Measurements from ENCODE around the gene NAALADL2.
"Not testable (repeated sequence)": the region's sequence is repeated elsewhere in the genome, so short reads cannot be mapped to it uniquely, and the experiment has no call there.

Gene NAALADL2

GRCh38 chr3:175082631-175083030 lies 223.5 kb downstream of the NAALADL2 start:
- no peak for DNase-seq

- DNase-seq, result not testable (repeated sequence)
These were observed 228.0 kb downstream of the NAALADL2 start for GRCh38 chr3:175087128-175087527.

GRCh38 chr3:175088766-175089380 lies 229.7 kb downstream of the NAALADL2 start:
- no peak for DNase-seq

- DNase-seq, result no peak
These were observed 232.4 kb downstream of the NAALADL2 start for GRCh38 chr3:175091426-175092114.

GRCh38 chr3:175093748-175094147 lies 234.6 kb downstream of the NAALADL2 start:
- DNase-seq, result no peak

GRCh38 chr3:175094344-175094743 lies 235.2 kb downstream of the NAALADL2 start:
- DNase-seq, result no peak

- no peak for DNase-seq
These were observed 239.5 kb downstream of the NAALADL2 start for GRCh38 chr3:175098644-175099043.

- DNase-seq, result no peak
These were observed 243.0 kb downstream of the NAALADL2 start for GRCh38 chr3:175102161-175102560.

GRCh38 chr3:175103298-175103697 lies 244.2 kb downstream of the NAALADL2 start:
- no peak for DNase-seq

- no peak for DNase-seq
These were observed 245.9 kb downstream of the NAALADL2 start for GRCh38 chr3:175105066-175105465.

GRCh38 chr3:175107231-175107630 lies 248.1 kb downstream of the NAALADL2 start:
- no peak for DNase-seq

- no peak for DNase-seq
These were observed 248.9 kb downstream of the NAALADL2 start for GRCh38 chr3:175107995-175108394.

GRCh38 chr3:175108613-175109151 lies 249.5 kb downstream of the NAALADL2 start:
- DNase-seq, result no peak

- DNase-seq, result no peak
These were observed 251.9 kb downstream of the NAALADL2 start for GRCh38 chr3:175111036-175111435.

- no peak for DNase-seq
These were observed 259.3 kb downstream of the NAALADL2 start for GRCh38 chr3:175118382-175118941.

- DNase-seq, result no peak
These were observed 262.1 kb downstream of the NAALADL2 start for GRCh38 chr3:175121225-175121624.

GRCh38 chr3:175127075-175127662 lies 268.0 kb downstream of the NAALADL2 start:
- no peak for DNase-seq

- DNase-seq, result no peak
These were observed 270.0 kb downstream of the NAALADL2 start for GRCh38 chr3:175129126-175129525.

- no peak for DNase-seq
These were observed 270.4 kb downstream of the NAALADL2 start for GRCh38 chr3:175129571-175129970.

GRCh38 chr3:175131866-175132265 lies 272.7 kb downstream of the NAALADL2 start:
- not testable (repeated sequence) for DNase-seq

GRCh38 chr3:175132706-175133105 lies 273.6 kb downstream of the NAALADL2 start:
- not testable (repeated sequence) for DNase-seq

GRCh38 chr3:175144368-175144767 lies 285.2 kb downstream of the NAALADL2 start:
- no peak for DNase-seq

GRCh38 chr3:175146258-175146657 lies 287.1 kb downstream of the NAALADL2 start:
- no peak for DNase-seq

- DNase-seq, result peak; percentile 99
These were observed 290.5 kb downstream of the NAALADL2 start for GRCh38 chr3:175149675-175150074.
